NCI-H1436 treated with DMSO at 0.1 percent for 48 hours (cell line): ENCODE measurements around the gene PTPMT1.
A peak's percentile ranks its signal among the peaks of the same experiment; 100 is the strongest.
"Not testable (repeated sequence)": the region's sequence is repeated elsewhere in the genome, so short reads cannot be mapped to it uniquely, and the experiment has no call there.

ENCODE experiments used
- DNase-seq: peaks from one replicate; lab custom pipeline; 2025; lab: John Stamatoyannopoulos, UW

The PTPMT1 gene

DNA sequence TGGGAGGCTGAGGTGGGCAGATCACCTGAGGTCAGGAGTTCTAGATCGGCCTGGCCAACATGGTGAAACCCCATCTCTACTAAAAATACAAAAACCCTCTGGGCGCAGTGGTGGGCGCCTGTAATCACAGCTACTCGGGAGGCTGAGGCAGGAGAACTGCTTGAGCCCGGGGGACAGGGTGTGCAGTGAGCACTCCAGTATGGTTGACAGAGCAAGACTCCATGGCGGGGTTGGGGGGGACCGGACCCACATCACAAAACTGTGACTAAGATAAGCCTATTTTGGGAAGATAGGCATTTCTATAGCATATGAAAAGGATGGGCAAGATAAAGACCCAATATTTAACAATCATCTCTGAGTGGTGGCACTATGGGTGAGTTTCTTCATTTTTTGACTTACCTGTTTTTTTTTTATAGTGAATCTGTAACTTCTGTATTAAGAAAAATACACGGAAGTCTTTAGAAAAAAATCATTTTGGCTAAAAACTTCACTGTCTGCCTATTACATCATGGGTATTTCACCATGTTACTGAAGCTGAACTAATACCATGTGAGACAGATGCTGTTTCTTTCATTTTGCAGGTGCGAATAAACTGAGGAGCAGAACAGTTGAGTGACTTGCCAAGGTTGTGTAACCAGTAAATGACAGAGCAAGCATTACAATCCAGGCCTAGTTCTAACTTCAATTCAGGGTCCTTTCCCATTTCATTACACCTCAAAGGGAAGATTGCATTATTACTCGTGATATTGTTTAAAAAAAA, 14.9 kb upstream of the PTPMT1 start:
- no peak for DNase-seq

- no peak for DNase-seq
These were observed 14.3 kb upstream of the PTPMT1 start for GRCh38 chr11:47551086-47551485.

- DNase-seq, result no peak
These were observed 13.3 kb upstream of the PTPMT1 start for GRCh38 chr11:47552056-47552565.

GRCh38 chr11:47552566-47553405, 12.6 kb upstream of the PTPMT1 start, which contains the start of gene CELF1:
CELF1 (minus strand) TSS chr11:47553132; CDS start chr11:47499523, 53,609 bp downstream.
- DNase-seq, result peak; percentile 46

DNA sequence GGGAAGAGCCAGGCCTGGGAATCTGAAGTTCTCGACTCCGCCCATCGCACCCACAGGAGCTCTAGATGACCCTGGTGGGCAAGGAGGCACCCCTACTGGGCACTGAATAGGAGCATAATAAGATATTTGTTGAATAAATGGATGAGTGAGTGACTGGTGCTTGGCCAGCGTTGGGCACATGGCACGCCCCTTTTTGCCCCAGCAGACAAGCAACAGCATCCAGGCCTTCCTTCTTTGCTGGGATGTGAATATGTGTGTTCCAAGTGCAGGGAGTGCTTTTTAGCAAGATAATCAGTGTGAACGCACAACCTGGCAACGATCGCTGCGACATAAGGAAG, 12.0 kb upstream of the PTPMT1 start:
- no peak for DNase-seq

DNA sequence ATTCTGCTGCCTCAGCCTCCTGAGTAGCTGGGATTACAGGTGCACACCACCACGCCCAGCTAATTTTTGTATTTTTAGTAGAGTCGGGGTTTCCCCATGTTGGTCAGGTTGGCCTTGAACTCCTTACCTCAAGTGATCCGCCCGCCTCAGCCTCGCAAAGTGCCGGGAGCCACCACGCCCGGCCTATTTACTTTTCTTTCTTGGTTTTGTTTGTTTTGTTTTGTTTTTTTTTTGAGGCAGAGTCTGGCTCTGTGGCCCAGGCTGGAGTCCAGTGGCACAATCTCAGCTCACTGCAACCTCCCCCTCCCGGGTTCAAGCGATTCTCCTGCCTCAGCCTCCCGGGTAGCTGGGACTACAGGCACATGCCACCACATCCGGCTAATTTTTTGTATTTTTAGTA, 8.4 kb upstream of the PTPMT1 start:
- DNase-seq, result not testable (repeated sequence)

DNA sequence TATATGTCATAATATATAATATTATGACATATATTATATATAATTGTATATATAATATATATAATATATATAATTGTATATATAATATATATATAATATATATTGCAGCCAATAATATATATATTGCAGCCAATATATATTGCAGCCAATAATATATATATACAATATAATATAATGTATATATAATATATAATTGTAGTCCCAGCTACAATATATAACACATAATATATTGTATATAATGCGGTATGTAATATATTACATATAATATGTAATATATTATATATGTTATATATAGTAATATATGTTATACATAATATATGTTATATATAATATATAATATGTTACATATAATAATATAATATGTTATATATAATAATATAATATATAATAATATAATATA, 6.7 kb upstream of the PTPMT1 start:
- DNase-seq, result no peak

DNA sequence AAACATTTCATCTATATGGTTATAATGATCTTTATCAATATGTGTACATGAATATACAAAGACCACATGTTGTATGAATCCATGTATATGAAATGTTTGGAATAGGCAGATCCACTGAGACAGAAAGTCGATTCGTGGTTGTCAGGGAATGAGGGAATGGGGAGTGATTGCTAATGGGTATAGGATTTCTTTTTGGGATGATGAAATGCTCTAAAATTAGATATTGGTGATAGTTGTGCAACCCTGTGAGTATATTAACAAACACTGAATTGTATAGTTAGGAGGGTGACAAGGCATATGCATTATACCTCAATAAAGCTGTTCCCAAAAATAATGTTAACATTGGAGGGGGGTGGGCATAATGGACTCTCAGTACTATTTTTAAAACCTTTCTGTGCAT, 5.0 kb upstream of the PTPMT1 start:
- DNase-seq, result no peak

- not testable (repeated sequence) for DNase-seq
These were observed 3.0 kb upstream of the PTPMT1 start for GRCh38 chr11:47562393-47562792.

- DNase-seq, result not testable (repeated sequence)
These were observed 1.0 kb upstream of the PTPMT1 start for GRCh38 chr11:47564366-47564765.

- no peak for DNase-seq
These were observed 463 bp upstream of the PTPMT1 start for GRCh38 chr11:47564933-47565339.

DNA sequence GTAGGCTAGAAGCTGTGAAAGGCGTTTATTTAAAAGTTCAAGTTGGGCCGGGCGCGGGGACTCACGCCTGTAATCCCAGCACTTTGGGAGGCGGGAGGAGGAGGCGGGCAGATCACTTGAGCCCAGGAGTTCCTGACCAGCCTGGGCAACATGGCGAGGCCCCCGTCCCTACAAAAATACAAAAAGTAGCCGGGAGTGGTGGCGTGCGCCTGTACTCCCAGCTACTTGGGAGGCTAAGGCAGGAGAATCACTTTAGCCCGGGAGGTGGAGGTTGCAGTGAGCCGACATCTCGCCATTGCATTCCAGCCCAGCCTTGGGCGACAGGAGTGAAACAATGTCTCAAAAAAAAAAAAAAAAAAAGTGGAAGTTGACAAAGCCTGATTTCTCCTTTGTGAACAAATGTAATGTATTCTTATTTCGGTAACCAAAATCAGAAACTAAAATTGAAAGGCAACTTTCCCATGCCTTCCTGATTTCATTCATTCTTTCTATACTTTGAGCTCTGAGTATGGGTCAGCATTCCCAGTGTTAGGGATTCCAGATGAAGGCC, 825 bp downstream of the PTPMT1 start:
- no peak for DNase-seq

- DNase-seq, result no peak
These were observed 4.2 kb downstream of the PTPMT1 start for GRCh38 chr11:47569646-47570045.

- DNase-seq, result no peak
These were observed 5.4 kb downstream of the PTPMT1 start for GRCh38 chr11:47570651-47571356.

DNA sequence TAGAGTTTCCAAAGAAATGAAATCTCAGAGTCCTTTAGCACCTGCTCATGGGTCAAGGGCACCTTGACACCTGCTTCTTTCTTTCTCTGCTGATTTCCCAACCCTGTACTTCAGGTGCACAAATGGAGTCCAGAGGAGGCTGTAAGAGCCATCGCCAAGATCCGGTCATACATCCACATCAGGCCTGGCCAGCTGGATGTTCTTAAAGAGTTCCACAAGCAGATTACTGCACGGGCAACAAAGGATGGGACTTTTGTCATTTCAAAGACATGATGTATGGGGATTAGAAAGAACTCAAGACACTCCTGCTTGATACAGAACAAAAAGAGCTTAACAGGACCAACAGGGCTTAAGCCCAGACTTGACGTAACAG, 5.9 kb downstream of the PTPMT1 start:
- no peak for DNase-seq

DNA sequence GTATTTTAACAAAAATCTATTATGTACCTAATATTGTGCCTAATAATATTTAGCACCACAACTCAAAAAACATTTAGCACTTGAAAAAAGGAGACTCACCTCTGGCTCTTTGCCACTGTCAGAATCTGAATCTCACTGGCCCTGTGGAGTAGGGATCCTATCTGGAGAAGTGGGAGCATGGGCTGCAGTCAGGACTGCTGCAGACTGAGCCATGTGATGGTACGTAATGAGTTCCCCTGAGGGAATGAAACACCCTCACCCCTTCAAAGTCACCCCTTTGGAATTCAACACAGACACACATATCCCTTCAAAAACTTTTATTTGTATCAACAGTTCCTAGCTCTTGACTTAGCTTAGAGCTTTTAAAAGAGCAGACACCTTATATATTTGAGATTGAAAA, 6.5 kb downstream of the PTPMT1 start:
- no peak for DNase-seq

DNA sequence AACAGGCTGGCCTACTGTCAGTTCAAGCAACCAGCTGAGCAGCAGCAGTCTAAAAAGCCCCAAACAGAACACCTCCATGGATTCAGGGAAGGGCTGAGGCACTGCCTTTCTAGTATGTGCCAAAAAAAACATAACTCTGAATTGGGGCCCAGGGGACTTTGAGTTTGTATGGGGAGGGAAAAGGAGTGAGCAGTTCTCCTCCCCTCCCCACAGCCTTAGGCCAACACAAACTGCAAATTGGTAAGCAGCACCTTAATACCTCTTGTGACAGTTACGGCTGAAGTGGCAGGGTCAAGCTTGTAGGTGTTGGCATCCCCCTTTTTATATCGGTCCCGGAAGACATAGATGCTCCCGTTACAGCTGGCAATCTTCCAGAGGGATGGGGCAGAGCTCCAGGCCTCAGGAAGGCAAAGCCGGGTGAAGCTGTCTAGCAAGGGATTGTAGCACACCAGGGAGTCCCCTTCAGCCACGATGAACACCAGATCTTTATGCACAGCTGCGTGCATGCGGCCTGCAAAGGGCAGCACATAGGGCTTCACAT, 7.4 kb downstream of the PTPMT1 start:
- no peak for DNase-seq

GRCh38 chr11:47573321-47573720, 7.9 kb downstream of the PTPMT1 start:
- DNase-seq, result no peak

- no peak for DNase-seq
These were observed 12.2 kb downstream of the PTPMT1 start for GRCh38 chr11:47577460-47578041.

DNA sequence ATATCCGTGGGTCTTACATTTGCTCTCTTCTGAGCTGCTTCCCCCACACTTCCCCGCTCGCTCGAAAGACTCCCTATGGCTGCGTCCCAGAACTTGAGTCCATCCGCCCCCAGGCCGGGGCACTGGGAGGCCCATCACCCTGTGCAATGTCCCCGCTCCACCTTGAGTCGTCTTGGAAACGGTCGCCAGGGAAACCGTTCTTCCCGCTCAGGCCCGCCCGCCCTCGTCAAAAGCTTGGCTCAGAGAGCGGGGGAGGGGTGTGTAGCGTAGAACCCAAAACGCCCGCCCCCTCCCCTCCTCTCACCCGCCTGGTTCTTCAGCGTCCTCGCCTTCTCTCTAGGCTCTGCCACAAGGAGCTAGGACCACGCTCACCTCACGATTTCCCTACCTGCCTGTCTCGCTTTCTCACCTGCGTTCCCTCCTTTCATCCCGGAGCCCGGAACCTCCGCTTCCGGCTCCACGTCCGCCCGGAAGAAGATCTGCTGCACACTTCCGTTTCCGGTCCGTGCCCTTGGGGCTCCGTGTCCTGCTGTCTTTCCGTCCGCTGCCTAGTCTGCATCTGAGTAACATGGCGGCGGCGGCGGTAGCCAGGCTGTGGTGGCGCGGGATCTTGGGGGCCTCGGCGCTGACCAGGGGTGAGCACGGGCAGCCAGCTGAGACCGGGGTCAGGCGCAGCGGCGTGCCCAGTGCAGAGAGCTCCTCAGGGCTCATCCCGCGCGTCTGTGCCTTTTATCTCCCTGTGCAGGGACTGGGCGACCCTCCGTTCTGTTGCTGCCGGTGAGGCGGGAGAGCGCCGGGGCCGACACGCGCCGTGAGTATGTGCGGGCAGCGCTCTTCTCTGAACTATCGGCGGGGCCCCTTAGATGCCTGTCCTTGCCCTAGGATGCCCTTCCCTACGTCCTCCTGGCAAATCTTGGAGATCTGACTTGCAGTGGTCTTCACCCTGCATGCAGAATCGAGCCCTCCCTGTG, 13.4 kb downstream of the PTPMT1 start, which contains the start of the genes KBTBD4 and NDUFS3:
Gene KBTBD4, minus strand, starts transcription at position 447 of the 971 bp plus-strand sequence. Its CDS starts 19 bp downstream, at position 428.
Gene NDUFS3, plus strand, starts transcription at position 551 of the 971 bp plus-strand sequence. Its CDS starts 18 bp downstream, at position 569.
- DNase-seq, result peak; percentile 55
